HL-60 (cell line): ENCODE results near the gene FERMT3.
"Not testable (repeated sequence)": the region's sequence is repeated elsewhere in the genome, so short reads cannot be mapped to it uniquely, and the experiment has no call there.

Experiments used
- DNase-seq, 2 experiments: peaks; one replicate each; pipeline ENCODE4 v3.0.0-alpha.2; 2010 to 2020; ENCODE audit warnings: low read depth in 1 of 2, low spot score in 1 of 2
- H3K27ac ChIP-seq: fragments of 250-450 bp; sonication (Bioruptor Pico); replicated peaks from 2 replicates; pipeline ENCODE4 v1.5.1; 2020; ENCODE audit warnings: mild to moderate bottlenecking, moderate library complexity
- H3K27me3 ChIP-seq: fragments of 250-450 bp; sonication (Bioruptor Pico); 2 replicates; pipeline ENCODE4 v1.5.1; 2021; ENCODE audit warnings: mild to moderate bottlenecking, moderate library complexity; ENCODE audit not compliant: insufficient read depth, poor library complexity, severe bottlenecking
- H3K4me3 ChIP-seq: replicated peaks from 2 replicates; pipeline ENCODE4 v1.5.1; 2011; ENCODE audit warnings: mild to moderate bottlenecking, control low read depth, low read length; ENCODE audit not compliant: insufficient read depth
- GABPA ChIP-seq: IDR thresholded peaks from 2 replicates; pipeline ENCODE4 v1.6.1; 2012; ENCODE audit warnings: low read depth
- POLR2AphosphoS5 ChIP-seq: IDR thresholded peaks from 2 replicates; pipeline ENCODE4 v1.6.1; 2012; ENCODE audit warnings: low read depth
- SPI1 ChIP-seq: IDR thresholded peaks from 2 replicates; pipeline ENCODE4 v1.6.1; 2012; ENCODE audit warnings: low read depth, mild to moderate bottlenecking, borderline replicate concordance
- TF ChIP-seq, protein P1 (sequence below): IDR thresholded peaks from one replicate; pipeline ENCODE4 v1.5.1; 2011; ENCODE audit warnings: low read length, control low read depth, inconsistent platforms; ENCODE audit not compliant: insufficient read depth
- TF ChIP-seq, protein P2 (sequence below): IDR thresholded peaks from 2 replicates; pipeline ENCODE4 v1.6.1; 2012; ENCODE audit warnings: low read depth; ENCODE audit not compliant: insufficient replicate concordance

FERMT3 gene

DNA sequence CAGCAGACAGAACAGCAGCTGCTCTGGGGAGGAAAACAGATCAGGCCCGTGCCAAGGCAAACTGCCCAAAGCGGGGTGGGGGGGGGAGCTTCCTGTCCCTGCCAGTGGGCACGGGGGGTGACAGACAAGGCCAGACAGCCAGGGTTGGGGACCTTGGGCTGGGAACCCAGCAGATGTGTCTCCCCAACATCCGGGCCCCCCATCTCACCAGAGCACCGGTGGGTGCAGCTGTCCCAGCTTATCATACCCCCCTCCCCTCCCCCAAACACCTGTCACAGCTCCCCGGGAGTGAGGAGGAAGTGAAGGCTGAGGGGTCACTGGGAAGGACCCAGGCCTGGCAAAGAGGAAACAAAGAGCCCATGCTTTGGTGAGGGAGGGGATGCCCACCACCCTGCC, 38.9 kb downstream of the FERMT3 start:
- H3K27ac ChIP-seq = peak overlapping the region; percentile 93
- no peaks in the 10 kb centered on the region for H3K27me3 ChIP-seq
- no peak for TF ChIP-seq GABPA
- TF ChIP-seq POLR2AphosphoS5 = peak; percentile 43; the same call in 1 of the 2 replicates
- TF ChIP-seq SPI1 = peak; percentile 61; the same call in 1 of the 2 replicates
- TF ChIP-seq, protein P1, sequence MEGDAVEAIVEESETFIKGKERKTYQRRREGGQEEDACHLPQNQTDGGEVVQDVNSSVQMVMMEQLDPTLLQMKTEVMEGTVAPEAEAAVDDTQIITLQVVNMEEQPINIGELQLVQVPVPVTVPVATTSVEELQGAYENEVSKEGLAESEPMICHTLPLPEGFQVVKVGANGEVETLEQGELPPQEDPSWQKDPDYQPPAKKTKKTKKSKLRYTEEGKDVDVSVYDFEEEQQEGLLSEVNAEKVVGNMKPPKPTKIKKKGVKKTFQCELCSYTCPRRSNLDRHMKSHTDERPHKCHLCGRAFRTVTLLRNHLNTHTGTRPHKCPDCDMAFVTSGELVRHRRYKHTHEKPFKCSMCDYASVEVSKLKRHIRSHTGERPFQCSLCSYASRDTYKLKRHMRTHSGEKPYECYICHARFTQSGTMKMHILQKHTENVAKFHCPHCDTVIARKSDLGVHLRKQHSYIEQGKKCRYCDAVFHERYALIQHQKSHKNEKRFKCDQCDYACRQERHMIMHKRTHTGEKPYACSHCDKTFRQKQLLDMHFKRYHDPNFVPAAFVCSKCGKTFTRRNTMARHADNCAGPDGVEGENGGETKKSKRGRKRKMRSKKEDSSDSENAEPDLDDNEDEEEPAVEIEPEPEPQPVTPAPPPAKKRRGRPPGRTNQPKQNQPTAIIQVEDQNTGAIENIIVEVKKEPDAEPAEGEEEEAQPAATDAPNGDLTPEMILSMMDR = no peak
- DNase-seq = peak in 1 of 2 experiments; percentile 52
- H3K4me3 ChIP-seq = peak overlapping the region; percentile 81

DNA sequence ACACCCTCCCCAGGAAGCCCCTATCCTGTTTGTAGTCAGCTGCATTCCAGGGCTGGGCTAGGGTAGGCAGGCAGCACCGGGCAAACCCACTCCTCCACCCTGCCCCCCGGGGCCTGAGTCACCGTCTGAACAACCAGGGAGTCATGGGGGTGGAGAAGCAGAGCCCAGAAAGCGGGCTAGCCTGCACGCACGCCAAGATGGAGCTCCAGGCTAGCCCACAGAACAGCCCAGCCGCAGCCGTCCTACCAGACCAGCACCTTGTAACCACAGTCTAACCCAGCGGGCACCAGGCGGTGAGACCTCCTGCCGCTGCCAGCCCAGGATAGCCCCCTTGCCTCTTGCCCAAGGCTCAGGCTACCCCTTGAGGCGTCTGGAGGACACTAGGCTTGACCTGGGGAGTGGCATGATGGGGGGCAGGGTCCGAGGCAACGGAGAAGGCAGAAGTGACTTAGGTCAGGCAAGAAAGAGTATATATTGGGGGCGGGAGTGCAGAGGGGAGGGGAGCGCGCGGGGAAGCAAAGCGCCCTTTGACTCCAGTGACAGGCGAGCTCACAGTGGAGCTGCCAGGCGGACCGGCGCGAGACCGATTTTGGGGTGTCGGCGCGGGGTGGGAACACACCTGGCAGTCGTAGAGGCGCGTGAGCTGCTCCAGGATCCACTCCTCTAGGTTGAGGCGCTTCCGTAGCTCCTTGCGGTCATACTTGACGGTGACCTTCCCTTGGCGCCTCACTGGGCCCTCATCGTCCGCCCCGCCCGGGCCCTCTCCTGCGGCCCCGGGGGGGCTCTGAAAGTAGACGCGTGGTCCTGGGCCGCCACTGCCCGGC, 39.5 kb downstream of the FERMT3 start:
- Histone ChIP-seq H3K27me3 (no peaks in the 10 kb centered on the region), H3K4me3 (peak overlapping the region; percentile 81), H3K27ac (peak overlapping the region; percentile 93)
- TF ChIP-seq POLR2AphosphoS5 (peak; percentile 42; the same call in 1 of the 2 replicates), GABPA (no peak)
- peak in 1 of 2 experiments; percentile 75 for DNase-seq

- peak overlapping the region; percentile 81 for H3K4me3 ChIP-seq
- not testable (repeated sequence) for DNase-seq, H3K27me3 ChIP-seq
- H3K27ac ChIP-seq = peak overlapping the region; percentile 93
These were observed 40.0 kb downstream of the FERMT3 start for GRCh38 chr11:64246621-64246870.

DNA sequence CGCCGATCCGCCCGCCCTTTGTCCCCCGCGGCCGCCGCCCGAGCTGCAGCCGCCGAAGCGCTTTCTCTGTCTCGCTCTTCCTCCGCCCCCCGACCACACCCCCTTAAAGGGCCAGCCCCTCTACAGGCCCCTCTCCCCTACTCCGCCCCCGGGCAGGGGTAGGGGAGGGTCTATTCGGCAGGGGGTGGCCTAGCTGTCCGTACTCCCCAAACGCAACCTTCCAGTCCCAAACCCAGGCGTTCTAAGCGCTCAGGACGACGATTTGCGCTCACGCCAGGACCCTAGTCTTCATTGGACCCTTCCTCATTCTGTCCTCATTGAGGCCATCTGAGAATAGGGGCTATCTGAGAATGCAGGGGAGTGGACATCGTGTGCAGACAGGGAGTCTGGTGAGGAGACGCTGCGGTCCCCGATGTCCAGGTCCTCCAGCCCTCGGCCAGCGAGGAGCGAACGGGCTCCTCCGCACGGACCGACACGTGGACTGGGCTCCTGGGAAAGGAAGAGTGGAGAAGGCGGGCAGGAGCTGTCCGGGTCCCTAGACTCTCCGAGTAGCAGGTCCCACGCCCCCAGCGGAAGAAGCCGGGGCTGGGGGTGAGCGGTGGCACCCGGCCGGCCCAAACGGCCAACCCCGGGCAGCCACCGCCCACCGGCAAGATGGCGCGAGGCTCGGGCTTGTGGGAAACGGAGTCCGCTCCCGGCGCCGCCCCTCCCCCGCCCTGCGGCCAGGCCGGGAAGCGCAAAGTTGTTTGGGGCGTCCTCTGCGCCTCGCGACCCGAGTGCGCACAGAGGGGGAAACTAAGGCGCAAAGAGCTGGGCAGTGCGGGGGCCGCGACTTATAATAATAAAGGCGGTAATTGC, 40.6 kb downstream of the FERMT3 start, which contains the start of gene PPP1R14B:
Gene PPP1R14B (minus strand): TSS at position 73 of the 858 bp plus-strand sequence. CDS start 270 bp downstream, outside the sequence.
- DNase-seq = peak; percentile 86 to 89
- Histone ChIP-seq H3K4me3 (peak within 1 kb of the TSS; percentile 81), H3K27me3 (no peaks in the 10 kb centered on the region), H3K27ac (peak within 1 kb of the TSS; percentile 93)
- TF ChIP-seq GABPA (peak; percentile 64), POLR2AphosphoS5 (no peak; the same call in 1 of the 2 replicates)
- TF ChIP-seq, protein P2, sequence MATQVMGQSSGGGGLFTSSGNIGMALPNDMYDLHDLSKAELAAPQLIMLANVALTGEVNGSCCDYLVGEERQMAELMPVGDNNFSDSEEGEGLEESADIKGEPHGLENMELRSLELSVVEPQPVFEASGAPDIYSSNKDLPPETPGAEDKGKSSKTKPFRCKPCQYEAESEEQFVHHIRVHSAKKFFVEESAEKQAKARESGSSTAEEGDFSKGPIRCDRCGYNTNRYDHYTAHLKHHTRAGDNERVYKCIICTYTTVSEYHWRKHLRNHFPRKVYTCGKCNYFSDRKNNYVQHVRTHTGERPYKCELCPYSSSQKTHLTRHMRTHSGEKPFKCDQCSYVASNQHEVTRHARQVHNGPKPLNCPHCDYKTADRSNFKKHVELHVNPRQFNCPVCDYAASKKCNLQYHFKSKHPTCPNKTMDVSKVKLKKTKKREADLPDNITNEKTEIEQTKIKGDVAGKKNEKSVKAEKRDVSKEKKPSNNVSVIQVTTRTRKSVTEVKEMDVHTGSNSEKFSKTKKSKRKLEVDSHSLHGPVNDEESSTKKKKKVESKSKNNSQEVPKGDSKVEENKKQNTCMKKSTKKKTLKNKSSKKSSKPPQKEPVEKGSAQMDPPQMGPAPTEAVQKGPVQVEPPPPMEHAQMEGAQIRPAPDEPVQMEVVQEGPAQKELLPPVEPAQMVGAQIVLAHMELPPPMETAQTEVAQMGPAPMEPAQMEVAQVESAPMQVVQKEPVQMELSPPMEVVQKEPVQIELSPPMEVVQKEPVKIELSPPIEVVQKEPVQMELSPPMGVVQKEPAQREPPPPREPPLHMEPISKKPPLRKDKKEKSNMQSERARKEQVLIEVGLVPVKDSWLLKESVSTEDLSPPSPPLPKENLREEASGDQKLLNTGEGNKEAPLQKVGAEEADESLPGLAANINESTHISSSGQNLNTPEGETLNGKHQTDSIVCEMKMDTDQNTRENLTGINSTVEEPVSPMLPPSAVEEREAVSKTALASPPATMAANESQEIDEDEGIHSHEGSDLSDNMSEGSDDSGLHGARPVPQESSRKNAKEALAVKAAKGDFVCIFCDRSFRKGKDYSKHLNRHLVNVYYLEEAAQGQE = peak; percentile 20
- TF ChIP-seq, protein P1 = no peak

GRCh38 chr11:64247729-64248531, 41.4 kb downstream of the FERMT3 start:
- DNase-seq = no peak
- Histone ChIP-seq H3K27ac (no peak overlapping the region; the same call in 1 of the 2 replicates), H3K27me3 (no peaks in the 10 kb centered on the region), H3K4me3 (peak overlapping the region; percentile 65; the same call in 1 of the 2 replicates)
- TF ChIP-seq, protein P2 = no peak
- TF ChIP-seq SPI1 = no peak
- TF ChIP-seq POLR2AphosphoS5 = no peak
- TF ChIP-seq GABPA = no peak
- TF ChIP-seq, protein P1 = no peak
